ENCODE results near the gene SPTBN1. TPM values are rescaled to one million over a fixed set of nuclear protein-coding genes. Genes with fewer than 3 reads are reported as not detected.

The SPTBN1 gene
- total RNA-seq, 1 donor from 2014 or later, result 601 TPM

GRCh38 chr2:54651291-54651690 lies 195.2 kb downstream of the SPTBN1 start:
- intact Hi-C loops (cut with DNase I), result no loop called here
- TF ChIP-seq CTCF (IDR thresholded peaks at IDR 0.05), result no peak
- ATAC-seq, result no peak
- Histone ChIP-seq H3K27me3 (ENCODE audit: low read depth) (no peaks in the 10 kb centered on the region), H3K4me3 (no peak overlapping the region), H3K9me3 (no peaks in the 10 kb centered on the region), H3K36me3 (peaks cover 100% of the 10 kb centered on the region), H3K27ac (no peak overlapping the region), H3K4me1 (no peaks in the 10 kb centered on the region)
- DNase-seq, result no peak

- H3K36me3 ChIP-seq, result peaks cover 100% of the 10 kb centered on the region
- no peaks in the 10 kb centered on the region for H3K9me3 ChIP-seq
- DNase-seq (no peak), ATAC-seq (no peak)
- H3K27ac ChIP-seq, result no peak overlapping the region
- intact Hi-C loops (cut with DNase I), result no loop called here
- H3K4me3 ChIP-seq, result no peak overlapping the region
- no peaks in the 10 kb centered on the region for H3K4me1 ChIP-seq
- no peaks in the 10 kb centered on the region for H3K27me3 ChIP-seq (ENCODE audit: low read depth)
- no peak for TF ChIP-seq CTCF (IDR thresholded peaks at IDR 0.05)
Observed at GRCh38 chr2:54652540-54652939, 196.4 kb downstream of the SPTBN1 start.

- H3K27ac ChIP-seq, result no peak overlapping the region
- ATAC-seq, result no peak
- intact Hi-C loops (cut with DNase I), result no loop called here
Observed at GRCh38 chr2:54653572-54654204, 197.6 kb downstream of the SPTBN1 start.

GRCh38 chr2:54655046-54655809 lies 199.1 kb downstream of the SPTBN1 start:
- no peak overlapping the region for H3K27ac ChIP-seq

More at GRCh38 chr2:54653572-54654204, 197.6 kb downstream of the SPTBN1 start:
- DNase-seq, result no peak
- no peak overlapping the region for H3K4me3 ChIP-seq
- H3K4me1 ChIP-seq, result peaks cover 6% of the 10 kb centered on the region
- H3K36me3 ChIP-seq, result peaks cover 100% of the 10 kb centered on the region
- no peaks in the 10 kb centered on the region for H3K27me3 ChIP-seq (ENCODE audit: low read depth)
- TF ChIP-seq CTCF (IDR thresholded peaks at IDR 0.05), result no peak
- H3K9me3 ChIP-seq, result no peaks in the 10 kb centered on the region

GRCh38 chr2:54656863-54657262 lies 200.7 kb downstream of the SPTBN1 start:
- Histone ChIP-seq H3K4me3 (no peak overlapping the region), H3K4me1 (peaks cover 6% of the 10 kb centered on the region), H3K36me3 (peaks cover 100% of the 10 kb centered on the region), H3K27ac (no peak overlapping the region), H3K9me3 (no peaks in the 10 kb centered on the region), H3K27me3 (ENCODE audit: low read depth) (no peaks in the 10 kb centered on the region)
- TF ChIP-seq CTCF (IDR thresholded peaks at IDR 0.05), result no peak
- no peak for ATAC-seq
- intact Hi-C loops (cut with DNase I), result no loop called here
- no peak for DNase-seq

More at GRCh38 chr2:54655046-54655809, 199.1 kb downstream of the SPTBN1 start:
- TF ChIP-seq CTCF (IDR thresholded peaks at IDR 0.05), result no peak
- ATAC-seq (no peak), DNase-seq (no peak)
- Histone ChIP-seq H3K36me3 (peaks cover 100% of the 10 kb centered on the region), H3K4me3 (no peak overlapping the region), H3K27me3 (ENCODE audit: low read depth) (no peaks in the 10 kb centered on the region), H3K9me3 (no peaks in the 10 kb centered on the region), H3K4me1 (peaks cover 6% of the 10 kb centered on the region)
- intact Hi-C loops (cut with DNase I), result no loop called here
